ENCODE results near the gene COQ8B.

COQ8B gene

DNA sequence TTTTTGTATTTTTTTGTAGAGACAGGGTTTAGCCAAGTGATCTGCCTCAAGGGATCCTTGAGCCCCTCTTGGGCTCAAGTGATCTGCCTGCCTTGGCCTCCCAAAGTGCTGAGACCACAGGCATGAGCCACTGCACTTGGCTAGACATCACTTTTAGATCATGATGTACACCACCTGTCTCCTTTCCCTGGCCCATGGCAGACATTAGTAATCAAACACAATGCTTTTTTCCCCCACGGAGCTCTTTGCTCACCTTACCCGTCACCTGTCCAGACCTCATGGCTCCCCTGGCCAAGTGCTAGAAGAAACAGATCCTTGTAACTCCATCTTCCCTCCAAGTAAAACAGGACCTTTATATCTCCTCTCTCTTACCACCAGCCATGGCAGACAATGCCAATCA, 44.6 kb downstream of the COQ8B start:
- Histone ChIP-seq H3K27ac (no peak overlapping the region), H3K27me3 (replicated peaks) (no peaks in the 10 kb centered on the region), H3K36me3 (replicated peaks) (peaks cover 70% of the 10 kb centered on the region), H3K4me3 (ENCODE audit: low read depth, low read length) (no peak overlapping the region)
- no peak for DNase-seq
- in situ Hi-C loops (cut with HindIII; ENCODE audit: low pct_ligation_motif_present, low sequenced_read_pairs): no loop called here
- TF ChIP-seq, protein P1, sequence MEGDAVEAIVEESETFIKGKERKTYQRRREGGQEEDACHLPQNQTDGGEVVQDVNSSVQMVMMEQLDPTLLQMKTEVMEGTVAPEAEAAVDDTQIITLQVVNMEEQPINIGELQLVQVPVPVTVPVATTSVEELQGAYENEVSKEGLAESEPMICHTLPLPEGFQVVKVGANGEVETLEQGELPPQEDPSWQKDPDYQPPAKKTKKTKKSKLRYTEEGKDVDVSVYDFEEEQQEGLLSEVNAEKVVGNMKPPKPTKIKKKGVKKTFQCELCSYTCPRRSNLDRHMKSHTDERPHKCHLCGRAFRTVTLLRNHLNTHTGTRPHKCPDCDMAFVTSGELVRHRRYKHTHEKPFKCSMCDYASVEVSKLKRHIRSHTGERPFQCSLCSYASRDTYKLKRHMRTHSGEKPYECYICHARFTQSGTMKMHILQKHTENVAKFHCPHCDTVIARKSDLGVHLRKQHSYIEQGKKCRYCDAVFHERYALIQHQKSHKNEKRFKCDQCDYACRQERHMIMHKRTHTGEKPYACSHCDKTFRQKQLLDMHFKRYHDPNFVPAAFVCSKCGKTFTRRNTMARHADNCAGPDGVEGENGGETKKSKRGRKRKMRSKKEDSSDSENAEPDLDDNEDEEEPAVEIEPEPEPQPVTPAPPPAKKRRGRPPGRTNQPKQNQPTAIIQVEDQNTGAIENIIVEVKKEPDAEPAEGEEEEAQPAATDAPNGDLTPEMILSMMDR (IDR thresholded peaks at IDR 0.05; ENCODE audit: low read depth, low read length, missing control alignments): no peak

- DNase-seq: no peak
- Histone ChIP-seq H3K27me3 (replicated peaks) (no peaks in the 10 kb centered on the region), H3K4me3 (ENCODE audit: low read depth, low read length) (no peak overlapping the region), H3K27ac (no peak overlapping the region), H3K36me3 (replicated peaks) (peaks cover 70% of the 10 kb centered on the region)
- TF ChIP-seq, protein P1 (IDR thresholded peaks at IDR 0.05; ENCODE audit: low read depth, low read length, missing control alignments): no peak
- in situ Hi-C loops (cut with HindIII; ENCODE audit: low pct_ligation_motif_present, low sequenced_read_pairs): no loop called here
These were observed 45.3 kb downstream of the COQ8B start for GRCh38 chr19:40671404-40671803.

- H3K27me3 ChIP-seq (replicated peaks): no peaks in the 10 kb centered on the region
- TF ChIP-seq, protein P1 (IDR thresholded peaks at IDR 0.05; ENCODE audit: low read depth, low read length, missing control alignments): no peak
- H3K27ac ChIP-seq: no peak overlapping the region
- DNase-seq: no peak
- H3K36me3 ChIP-seq (replicated peaks): peaks cover 66% of the 10 kb centered on the region
- in situ Hi-C loops (cut with HindIII; ENCODE audit: low pct_ligation_motif_present, low sequenced_read_pairs): no loop called here
- H3K4me3 ChIP-seq (ENCODE audit: low read depth, low read length): no peak overlapping the region
These were observed 47.6 kb downstream of the COQ8B start for GRCh38 chr19:40668991-40669614.

DNA sequence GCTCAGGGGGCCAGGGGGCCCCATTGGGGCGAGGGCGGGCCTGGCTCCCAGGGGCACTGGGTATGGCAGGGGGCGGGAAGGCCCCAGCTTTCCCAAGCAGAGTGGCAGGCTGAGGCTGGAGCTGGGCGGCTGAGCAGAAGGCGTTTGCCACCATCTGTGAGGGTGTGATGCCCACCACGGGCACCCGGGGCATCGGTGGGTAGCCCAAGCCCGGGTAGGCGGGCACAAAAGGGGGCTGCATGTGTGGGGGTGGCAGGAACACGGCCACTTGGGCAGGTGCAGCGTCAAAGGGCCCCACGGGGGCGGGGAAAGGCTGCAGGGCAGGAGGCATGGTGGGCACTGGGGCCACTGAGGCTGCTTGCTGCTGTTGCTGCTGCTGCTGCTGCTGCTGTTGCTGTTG, 49.1 kb downstream of the COQ8B start:
- no peaks in the 10 kb centered on the region for H3K27me3 ChIP-seq (replicated peaks)
- no peak for DNase-seq
- H3K36me3 ChIP-seq (replicated peaks): peaks cover 57% of the 10 kb centered on the region
- no peak overlapping the region for H3K4me3 ChIP-seq (ENCODE audit: low read depth, low read length)
- TF ChIP-seq, protein P1 (IDR thresholded peaks at IDR 0.05; ENCODE audit: low read depth, low read length, missing control alignments): no peak
- no peak overlapping the region for H3K27ac ChIP-seq
- in situ Hi-C loops (cut with HindIII; ENCODE audit: low pct_ligation_motif_present, low sequenced_read_pairs): no loop called here

DNA sequence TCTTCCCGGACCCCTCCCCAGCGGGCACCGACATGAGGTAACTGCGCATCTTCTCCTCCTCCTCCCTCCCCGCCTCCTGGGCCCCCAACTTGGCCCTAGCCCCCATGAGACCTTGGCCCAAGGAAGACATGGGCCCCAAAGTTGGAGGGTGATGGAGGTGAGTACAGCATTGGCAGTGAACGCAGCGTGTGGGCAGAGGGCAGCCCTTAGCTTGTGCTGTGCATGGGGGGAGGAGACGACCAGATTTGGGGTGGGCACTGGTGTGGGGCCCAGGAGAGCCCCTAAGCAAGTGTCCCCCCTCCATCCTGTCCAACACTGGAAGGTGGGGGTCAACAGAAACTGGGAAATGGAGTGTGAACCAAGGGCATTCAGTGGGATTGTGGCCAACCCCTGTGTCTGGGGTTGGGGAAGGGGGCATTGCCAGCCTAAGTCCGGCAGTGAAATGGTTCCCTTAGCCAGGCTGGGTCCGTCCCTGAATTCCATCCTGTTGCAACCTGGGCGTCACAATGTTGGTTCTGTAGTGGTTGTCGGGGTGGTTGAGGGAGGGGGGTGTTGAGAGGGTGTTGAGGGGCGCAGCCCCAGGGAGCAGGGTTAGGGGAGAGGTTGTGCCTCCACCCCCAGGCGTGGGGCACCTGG, 49.8 kb downstream of the COQ8B start:
- H3K27me3 ChIP-seq (replicated peaks): no peaks in the 10 kb centered on the region
- TF ChIP-seq, protein P1 (IDR thresholded peaks at IDR 0.05; ENCODE audit: low read depth, low read length, missing control alignments): no peak
- in situ Hi-C loops (cut with HindIII; ENCODE audit: low pct_ligation_motif_present, low sequenced_read_pairs): no loop called here
- no peak overlapping the region for H3K27ac ChIP-seq
- peaks cover 50% of the 10 kb centered on the region for H3K36me3 ChIP-seq (replicated peaks)
- no peak overlapping the region for H3K4me3 ChIP-seq (ENCODE audit: low read depth, low read length)
- DNase-seq: no peak

Data from brain microvascular endothelial cell (primary cell).